Measurements from ENCODE around the gene SBSN.

Gene SBSN

GRCh38 chr19:35558400-35559280, 30.5 kb upstream of the SBSN start:
- ATAC-seq: peak; percentile 18
- Mint-ChIP-seq H3K4me1 (peaks cover 26% of the 10 kb centered on the region), H3K27me3 (peaks cover 75% of the 10 kb centered on the region), H3K9me3 (no peaks in the 10 kb centered on the region), H3K4me3 (peak overlapping the region; percentile 18), H3K27ac (peak overlapping the region; percentile 42), H3K36me3 (no peaks in the 10 kb centered on the region)

GRCh38 chr19:35557539-35558399, 29.7 kb upstream of the SBSN start:
- peaks cover 26% of the 10 kb centered on the region for H3K4me1 Mint-ChIP-seq
- no peaks in the 10 kb centered on the region for H3K9me3 Mint-ChIP-seq
- H3K4me3 Mint-ChIP-seq: peak overlapping the region; percentile 61
- H3K27me3 Mint-ChIP-seq: peaks cover 66% of the 10 kb centered on the region
- H3K36me3 Mint-ChIP-seq: no peaks in the 10 kb centered on the region
- ATAC-seq: no peak
- H3K27ac Mint-ChIP-seq: no peak overlapping the region

GRCh38 chr19:35556846-35557538, 28.9 kb upstream of the SBSN start:
- Mint-ChIP-seq H3K36me3 (no peaks in the 10 kb centered on the region), H3K9me3 (no peaks in the 10 kb centered on the region), H3K4me3 (peak overlapping the region; percentile 11), H3K4me1 (peaks cover 26% of the 10 kb centered on the region), H3K27me3 (peaks cover 58% of the 10 kb centered on the region), H3K27ac (no peak overlapping the region)
- no peak for ATAC-seq

- H3K36me3 Mint-ChIP-seq: peaks cover under 1% of the 10 kb centered on the region
- no peaks in the 10 kb centered on the region for H3K9me3 Mint-ChIP-seq
- no peak overlapping the region for H3K27ac Mint-ChIP-seq
- H3K4me3 Mint-ChIP-seq: no peak overlapping the region
- peaks cover 49% of the 10 kb centered on the region for H3K27me3 Mint-ChIP-seq
- peaks cover 26% of the 10 kb centered on the region for H3K4me1 Mint-ChIP-seq
- no peak for ATAC-seq
Measured at GRCh38 chr19:35556025-35556590, 28.0 kb upstream of the SBSN start.

- Mint-ChIP-seq H3K9me3 (no peaks in the 10 kb centered on the region), H3K36me3 (peaks cover 7% of the 10 kb centered on the region), H3K27ac (no peak overlapping the region), H3K4me3 (no peak overlapping the region), H3K27me3 (peaks cover 43% of the 10 kb centered on the region), H3K4me1 (peaks cover 26% of the 10 kb centered on the region)
- ATAC-seq: no peak
Measured at GRCh38 chr19:35555301-35556005, 27.3 kb upstream of the SBSN start.

- Mint-ChIP-seq H3K36me3 (peaks cover 15% of the 10 kb centered on the region), H3K9me3 (no peaks in the 10 kb centered on the region), H3K27me3 (peaks cover 29% of the 10 kb centered on the region), H3K27ac (no peak overlapping the region), H3K4me3 (no peak overlapping the region), H3K4me1 (peaks cover 18% of the 10 kb centered on the region)
- ATAC-seq: no peak
Measured at GRCh38 chr19:35554076-35554475, 26.0 kb upstream of the SBSN start.

GRCh38 chr19:35553385-35554000, 25.4 kb upstream of the SBSN start:
- ATAC-seq: peak; percentile 5
- Mint-ChIP-seq H3K27ac (no peak overlapping the region), H3K27me3 (peaks cover 26% of the 10 kb centered on the region), H3K4me3 (no peak overlapping the region), H3K9me3 (no peaks in the 10 kb centered on the region), H3K4me1 (peaks cover 22% of the 10 kb centered on the region), H3K36me3 (peaks cover 16% of the 10 kb centered on the region)

- no peak for ATAC-seq
- Mint-ChIP-seq H3K9me3 (no peaks in the 10 kb centered on the region), H3K4me1 (peaks cover 22% of the 10 kb centered on the region), H3K27me3 (peaks cover 23% of the 10 kb centered on the region), H3K27ac (no peak overlapping the region), H3K36me3 (peaks cover 16% of the 10 kb centered on the region), H3K4me3 (no peak overlapping the region)
Measured at GRCh38 chr19:35552534-35553384, 24.6 kb upstream of the SBSN start.

- peaks cover 29% of the 10 kb centered on the region for H3K4me1 Mint-ChIP-seq
- H3K9me3 Mint-ChIP-seq: no peaks in the 10 kb centered on the region
- no peak overlapping the region for H3K4me3 Mint-ChIP-seq
- H3K27me3 Mint-ChIP-seq: peaks cover 10% of the 10 kb centered on the region
- ATAC-seq: no peak
- no peak overlapping the region for H3K27ac Mint-ChIP-seq
- peaks cover 22% of the 10 kb centered on the region for H3K36me3 Mint-ChIP-seq
Measured at GRCh38 chr19:35551091-35551810, 23.1 kb upstream of the SBSN start.

GRCh38 chr19:35549879-35550523, 21.9 kb upstream of the SBSN start:
- Mint-ChIP-seq H3K4me1 (peaks cover 32% of the 10 kb centered on the region), H3K9me3 (no peaks in the 10 kb centered on the region), H3K4me3 (no peak overlapping the region), H3K27ac (no peak overlapping the region), H3K36me3 (peaks cover 22% of the 10 kb centered on the region), H3K27me3 (no peaks in the 10 kb centered on the region)
- ATAC-seq: no peak

- ATAC-seq: no peak
- Mint-ChIP-seq H3K9me3 (no peaks in the 10 kb centered on the region), H3K27ac (no peak overlapping the region), H3K36me3 (peaks cover 22% of the 10 kb centered on the region), H3K4me1 (peaks cover 39% of the 10 kb centered on the region), H3K4me3 (no peak overlapping the region), H3K27me3 (no peaks in the 10 kb centered on the region)
Measured at GRCh38 chr19:35549174-35549788, 21.2 kb upstream of the SBSN start.

GRCh38 chr19:35546532-35546931, 18.4 kb upstream of the SBSN start:
- Mint-ChIP-seq H3K27me3 (no peaks in the 10 kb centered on the region), H3K4me1 (peaks cover 42% of the 10 kb centered on the region), H3K9me3 (no peaks in the 10 kb centered on the region), H3K4me3 (peak overlapping the region; percentile 96), H3K36me3 (peaks cover 22% of the 10 kb centered on the region), H3K27ac (peak overlapping the region; percentile 94)
- no peak for ATAC-seq

All from stimulated activated memory B cell treated with anti-CD40 and anti-IgM and Interleukin-4, amounts not matched to agents 10 μg/mL and 1 μg/mL and 100 μg/mL, for 72 hours (primary cell).